PC-3 (cell line): ENCODE data around the gene AP2M1. TPM values are rescaled to one million over a fixed set of nuclear protein-coding genes. Genes with fewer than 3 reads are reported as not detected.

Experiments
- ATAC-seq: fragments of 200-7000 bp; cut with Tn5 transposase; 2 replicates; pipeline ENCODE4 v1.9.1; 2020; ENCODE audit warnings: mild to moderate bottlenecking, moderate library complexity
- BruUV-seq: library from RNA; stranded (reverse); fragments of 400-500 nt; replicated peaks from 2 replicates; lab custom pipeline; 2021; lab: Mats Ljungman, UMichigan
- CTCF ChIA-PET: fragments of 300-600 bp; sonication (Branson Sonifier 250); formaldehyde crosslinking; loops from one replicate; lab custom pipeline; 2022; ENCODE audit warnings: antibody characterized with exemption; lab: Charles Lee
- POLR2A ChIA-PET: fragments of 300-600 bp; sonication (Branson Sonifier 250); formaldehyde crosslinking; loops from one replicate; lab custom pipeline; 2022; ENCODE audit warnings: antibody characterized with exemption; ENCODE audit not compliant: unreplicated experiment; lab: Charles Lee
- DNase-seq: peaks from one replicate; pipeline ENCODE4 v3.0.0-alpha.2; 2015
- H2AFZ ChIP-seq: fragments of 300-600 bp; sonication (generic); 2 replicates; pipeline ENCODE4 v1.6.0; 2016; ENCODE audit warnings: antibody characterized with exemption, low read length
- H3F3A ChIP-seq: fragments of 300-600 bp; sonication (generic); one replicate; pipeline ENCODE4 v1.6.0; 2017; ENCODE audit warnings: antibody characterized with exemption, low read length, control low read depth, mild to moderate bottlenecking; ENCODE audit not compliant: unreplicated experiment
- H3K27ac ChIP-seq: fragments of 300-600 bp; sonication (generic); 2 replicates; pipeline ENCODE4 v1.5.1; 2016; ENCODE audit warnings: mild to moderate bottlenecking, low read length
- H3K27me3 ChIP-seq: fragments of 300-600 bp; sonication (generic); 2 replicates; pipeline ENCODE4 v1.6.1; 2016; ENCODE audit warnings: low read length, mixed read lengths
- H3K36me3 ChIP-seq: fragments of 300-600 bp; sonication (generic); 2 replicates; pipeline ENCODE4 v1.6.1; 2016; ENCODE audit warnings: low read depth, mixed run types, low read length, mixed read lengths
- H3K4me1 ChIP-seq: fragments of 300-600 bp; sonication (generic); 2 replicates; pipeline ENCODE4 v1.5.1; 2016; ENCODE audit warnings: low read length; ENCODE audit not compliant: insufficient read depth
- H3K4me2 ChIP-seq: fragments of 300-600 bp; sonication (generic); 2 replicates; pipeline ENCODE4 v1.6.0; 2016; ENCODE audit warnings: low read length
- H3K4me3 ChIP-seq: fragments of 300-600 bp; sonication (generic); 2 replicates; pipeline ENCODE4 v1.5.1; 2016; ENCODE audit warnings: mild to moderate bottlenecking, low read length, mixed read lengths
- H3K79me2 ChIP-seq: fragments of 300-600 bp; sonication (generic); 2 replicates; pipeline ENCODE4 v1.6.1; 2017; ENCODE audit warnings: low read length, mixed read lengths
- H3K9ac ChIP-seq: fragments of 300-600 bp; sonication (generic); 2 replicates; pipeline ENCODE4 v1.6.0; 2016; ENCODE audit warnings: mild to moderate bottlenecking, low read length
- H3K9me2 ChIP-seq: fragments of 300-600 bp; sonication (generic); replicated peaks from 2 replicates; pipeline ENCODE4 v1.6.1; 2016; ENCODE audit warnings: mixed run types, low read length, mixed read lengths
- H3K9me3 ChIP-seq: fragments of 300-600 bp; sonication (generic); 2 replicates; pipeline ENCODE4 v1.6.1; 2016; ENCODE audit warnings: low read length, mixed read lengths
- H4K20me1 ChIP-seq: fragments of 300-600 bp; sonication (generic); 2 replicates; pipeline ENCODE4 v1.6.1; 2016; ENCODE audit warnings: low read length, mixed read lengths
- CTCF ChIP-seq: fragments of 300-600 bp; sonication (generic); conservative IDR thresholded peaks from 2 replicates; pipeline ENCODE4 v1.5.1; 2017; ENCODE audit warnings: antibody characterized with exemption, low read depth, mild to moderate bottlenecking, low read length
- EZH2 ChIP-seq: fragments of 300-600 bp; sonication (generic); IDR thresholded peaks from one replicate; pipeline ENCODE4 v1.6.1; 2017; ENCODE audit warnings: antibody characterized with exemption, mild to moderate bottlenecking, low read length; ENCODE audit not compliant: unreplicated experiment
- EZH2phosphoT487 ChIP-seq: fragments of 300-600 bp; sonication (generic); IDR thresholded peaks from 2 replicates; pipeline ENCODE4 v1.6.1; 2018; ENCODE audit warnings: mild to moderate bottlenecking, antibody characterized with exemption, low read length, borderline replicate concordance
- intact Hi-C: fragments of 100-400 bp; cut with micrococcal nuclease; formaldehyde crosslinking; loops from 2 replicates; pipeline ENCODE4 v1.9.0; 2023
- total RNA-seq: library from RNA; depleted of rRNA; stranded (reverse); fragments of >200 nt; gene quantifications from 2 replicates; pipeline ENCODE4 v1.2.3, GENCODE V29; 2014

Gene AP2M1
- total RNA-seq, 1 experiment from 2014 or later: 522 TPM

GRCh38 chr3:184211718-184212117, 37.1 kb downstream of the AP2M1 start:
- Histone ChIP-seq H3K27ac (no peak overlapping the region), H3K9ac (no peak overlapping the region), H3F3A (no peaks in the 10 kb centered on the region), H3K27me3 (peaks cover 10% of the 10 kb centered on the region), H3K9me3 (no peaks in the 10 kb centered on the region), H4K20me1 (no peaks in the 10 kb centered on the region), H3K4me3 (no peak overlapping the region), H3K36me3 (no peaks in the 10 kb centered on the region), H3K79me2 (no peaks in the 10 kb centered on the region), H3K4me2 (no peak overlapping the region), H3K9me2 (no peaks in the 10 kb centered on the region), H3K4me1 (no peaks in the 10 kb centered on the region), H2AFZ (no peak overlapping the region)
- CTCF ChIA-PET: no interaction called here
- TF ChIP-seq EZH2: no peak
- DNase-seq (no peak), ATAC-seq (no peak)
- no TSS peak for BruUV-seq
- intact Hi-C loops: no loop called here
- POLR2A ChIA-PET: interaction anchor here (0.7 kb wide), 1 partner anchor 50 kb away, joined by 3 read pairs; no protein-coding TSS in a partner anchor

GRCh38 chr3:184218814-184219213, 44.2 kb downstream of the AP2M1 start:
- H3F3A ChIP-seq: no peaks in the 10 kb centered on the region
- POLR2A ChIA-PET: no interaction called here
- CTCF ChIA-PET: no interaction called here
- H3K27ac ChIP-seq: no peak overlapping the region
- H3K36me3 ChIP-seq: no peaks in the 10 kb centered on the region
- intact Hi-C loops: no loop called here
- ATAC-seq (no peak), DNase-seq (no peak)
- H3K9me3 ChIP-seq: no peaks in the 10 kb centered on the region
- TF ChIP-seq EZH2phosphoT487 (no peak), CTCF (no peak), EZH2 (no peak)
- H3K79me2 ChIP-seq: no peaks in the 10 kb centered on the region
- H3K4me3 ChIP-seq: no peak overlapping the region
- H4K20me1 ChIP-seq: no peaks in the 10 kb centered on the region
- H3K27me3 ChIP-seq: no peaks in the 10 kb centered on the region
- BruUV-seq: no TSS peak
- no peak overlapping the region for H2AFZ ChIP-seq
- H3K9me2 ChIP-seq: no peaks in the 10 kb centered on the region
- no peak overlapping the region for H3K4me2 ChIP-seq
- no peak overlapping the region for H3K9ac ChIP-seq
- peaks cover 6% of the 10 kb centered on the region for H3K4me1 ChIP-seq

GRCh38 chr3:184222521-184222920, 47.9 kb downstream of the AP2M1 start:
- DNase-seq (peak; percentile 85), ATAC-seq (peak; percentile 63)
- H3K36me3 ChIP-seq: no peaks in the 10 kb centered on the region
- no peaks in the 10 kb centered on the region for H3F3A ChIP-seq
- TF ChIP-seq EZH2 (no peak), EZH2phosphoT487 (no peak), CTCF (no peak)
- CTCF ChIA-PET: no interaction called here
- H3K27ac ChIP-seq: peak overlapping the region; percentile 68
- H3K4me1 ChIP-seq: peaks cover 6% of the 10 kb centered on the region
- H3K79me2 ChIP-seq: no peaks in the 10 kb centered on the region
- no peak overlapping the region for H3K4me3 ChIP-seq
- POLR2A ChIA-PET: no interaction called here
- BruUV-seq: no TSS peak
- H3K27me3 ChIP-seq: no peaks in the 10 kb centered on the region
- no peaks in the 10 kb centered on the region for H4K20me1 ChIP-seq
- no peak overlapping the region for H2AFZ ChIP-seq
- H3K9me2 ChIP-seq: no peaks in the 10 kb centered on the region
- intact Hi-C loops: no loop called here
- H3K4me2 ChIP-seq: 0 out of 2 replicates have a peak overlapping the region, but pooled peaks have one; percentile 54
- no peaks in the 10 kb centered on the region for H3K9me3 ChIP-seq
- H3K9ac ChIP-seq: no peak overlapping the region
